OCI-LY3 (cell line): ENCODE data around the gene NSDHL.

ENCODE experiments used
- H2AFZ ChIP-seq: fragments of 200-600, 300-600 bp; shearing (Covaris generic); 2 replicates; pipeline ENCODE4 v1.6.0; 2014; ENCODE audit warnings: antibody characterized with exemption, low read depth, low read length
- H3K27ac ChIP-seq: fragments of 200-600, 300-600 bp; sonication (generic); 2 replicates; pipeline ENCODE4 v1.5.1; 2014; ENCODE audit warnings: mild to moderate bottlenecking, low read length, moderate library complexity, mixed read lengths
- H3K27me3 ChIP-seq: fragments of 200-600, 300-600 bp; sonication (generic); 2 replicates; pipeline ENCODE4 v1.6.1; 2014; ENCODE audit warnings: low read depth, low read length, mixed read lengths
- H3K36me3 ChIP-seq: fragments of 200-600, 300-600 bp; sonication (generic); replicated peaks from 2 replicates; pipeline ENCODE3; 2014; ENCODE audit warnings: low read depth, low read length, mixed read lengths
- H3K4me1 ChIP-seq: fragments of 300-600, 200-600 bp; sonication (generic); 2 replicates; pipeline ENCODE4 v1.6.1; 2014; ENCODE audit warnings: low read length, mixed read lengths
- H3K4me2 ChIP-seq: fragments of 200-600, 300-600 bp; sonication (generic); 2 replicates; pipeline ENCODE4 v1.6.1; 2014; ENCODE audit warnings: low read length, mixed read lengths
- H3K4me3 ChIP-seq: fragments of 300-600, 200-600 bp; sonication (generic); 2 replicates; pipeline ENCODE4 v1.5.1; 2014; ENCODE audit warnings: antibody characterized with exemption, mild to moderate bottlenecking, low read length, moderate library complexity
- H3K79me2 ChIP-seq: fragments of 300-600, 200-600 bp; shearing (Covaris generic); 2 replicates; pipeline ENCODE4 v1.6.1; 2014; ENCODE audit warnings: mild to moderate bottlenecking, low read length, mixed read lengths
- H3K9ac ChIP-seq: fragments of 300-600, 200-600 bp; shearing (Covaris generic); 2 replicates; pipeline ENCODE4 v1.6.0; 2014; ENCODE audit warnings: mild to moderate bottlenecking, low read length, moderate library complexity
- H3K9me3 ChIP-seq: fragments of 200-600, 300-600 bp; shearing (Covaris generic); 2 replicates; pipeline ENCODE4 v1.6.1; 2014; ENCODE audit warnings: low read length, mixed read lengths; ENCODE audit not compliant: insufficient read depth
- H4K20me1 ChIP-seq: fragments of 200-600, 300-600 bp; sonication (generic); 2 replicates; pipeline ENCODE4 v1.6.1; 2016; ENCODE audit warnings: low read length, mixed read lengths; ENCODE audit not compliant: insufficient read depth
- EZH2phosphoT487 ChIP-seq: fragments of 200-600 bp; shearing (Covaris generic); IDR thresholded peaks from 2 replicates; pipeline ENCODE4 v1.6.1; 2018; ENCODE audit warnings: antibody characterized with exemption, mixed run types, low read depth
- TF ChIP-seq, protein P1 (sequence below): fragments of 200-600, 300-600 bp; sonication (generic); IDR thresholded peaks from 2 replicates; pipeline ENCODE4 v1.5.1; 2014; ENCODE audit warnings: antibody characterized with exemption, low read length, low read depth

NSDHL gene

DNA sequence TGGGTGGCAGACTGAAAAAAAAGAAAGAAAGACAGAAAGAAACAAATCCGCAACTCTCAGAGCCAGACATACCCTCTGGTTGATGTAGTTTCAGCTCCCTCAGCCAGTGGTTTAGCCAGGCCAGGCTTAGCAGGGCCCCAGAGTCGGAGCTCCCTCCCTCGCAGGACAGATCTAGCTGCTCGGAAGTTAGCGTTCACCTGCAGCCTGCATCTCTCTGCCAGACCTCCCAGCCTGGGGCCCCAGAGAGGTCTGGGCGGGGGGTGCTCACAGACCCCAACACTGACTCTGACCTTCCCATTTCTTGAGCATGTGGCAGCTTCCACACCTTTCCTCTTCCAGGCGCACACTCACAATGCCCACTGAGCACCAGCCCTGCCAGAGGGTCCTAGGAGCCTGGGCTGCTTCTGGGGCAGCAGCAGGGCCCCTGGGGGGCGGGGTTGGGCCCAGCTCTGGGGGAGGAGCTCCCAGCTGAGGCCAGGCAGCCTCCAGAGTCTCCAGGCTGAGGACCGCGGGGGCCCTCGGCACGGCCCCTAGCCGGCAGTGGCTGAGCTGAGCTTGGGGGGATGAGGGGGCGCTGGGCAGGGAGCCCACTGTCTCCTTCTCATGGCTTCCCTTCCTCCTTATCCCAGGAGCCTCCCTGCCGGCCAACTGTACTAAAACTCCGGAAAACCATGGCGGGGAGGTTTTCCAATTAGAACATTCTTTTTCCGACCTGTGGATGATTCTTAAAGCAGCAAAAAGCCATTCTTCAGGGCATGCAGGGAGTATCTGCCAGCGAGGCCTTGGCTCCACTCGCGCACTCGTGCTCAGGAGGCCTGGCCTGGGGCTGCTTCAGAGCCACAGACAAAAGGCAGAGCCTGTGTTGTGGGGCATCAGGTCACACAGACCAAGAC, 62.4 kb downstream of the NSDHL start:
- Histone ChIP-seq H4K20me1 (no peaks in the 10 kb centered on the region), H3K9me3 (no peaks in the 10 kb centered on the region), H3K27me3 (peaks cover 21% of the 10 kb centered on the region), H3K4me2 (no peak overlapping the region), H2AFZ (no peak overlapping the region), H3K27ac (no peak overlapping the region), H3K36me3 (no peaks in the 10 kb centered on the region), H3K79me2 (no peaks in the 10 kb centered on the region), H3K9ac (no peak overlapping the region), H3K4me1 (no peaks in the 10 kb centered on the region), H3K4me3 (no peak overlapping the region)
- TF ChIP-seq EZH2phosphoT487: no peak
- TF ChIP-seq, protein P1, sequence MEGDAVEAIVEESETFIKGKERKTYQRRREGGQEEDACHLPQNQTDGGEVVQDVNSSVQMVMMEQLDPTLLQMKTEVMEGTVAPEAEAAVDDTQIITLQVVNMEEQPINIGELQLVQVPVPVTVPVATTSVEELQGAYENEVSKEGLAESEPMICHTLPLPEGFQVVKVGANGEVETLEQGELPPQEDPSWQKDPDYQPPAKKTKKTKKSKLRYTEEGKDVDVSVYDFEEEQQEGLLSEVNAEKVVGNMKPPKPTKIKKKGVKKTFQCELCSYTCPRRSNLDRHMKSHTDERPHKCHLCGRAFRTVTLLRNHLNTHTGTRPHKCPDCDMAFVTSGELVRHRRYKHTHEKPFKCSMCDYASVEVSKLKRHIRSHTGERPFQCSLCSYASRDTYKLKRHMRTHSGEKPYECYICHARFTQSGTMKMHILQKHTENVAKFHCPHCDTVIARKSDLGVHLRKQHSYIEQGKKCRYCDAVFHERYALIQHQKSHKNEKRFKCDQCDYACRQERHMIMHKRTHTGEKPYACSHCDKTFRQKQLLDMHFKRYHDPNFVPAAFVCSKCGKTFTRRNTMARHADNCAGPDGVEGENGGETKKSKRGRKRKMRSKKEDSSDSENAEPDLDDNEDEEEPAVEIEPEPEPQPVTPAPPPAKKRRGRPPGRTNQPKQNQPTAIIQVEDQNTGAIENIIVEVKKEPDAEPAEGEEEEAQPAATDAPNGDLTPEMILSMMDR: no peak

DNA sequence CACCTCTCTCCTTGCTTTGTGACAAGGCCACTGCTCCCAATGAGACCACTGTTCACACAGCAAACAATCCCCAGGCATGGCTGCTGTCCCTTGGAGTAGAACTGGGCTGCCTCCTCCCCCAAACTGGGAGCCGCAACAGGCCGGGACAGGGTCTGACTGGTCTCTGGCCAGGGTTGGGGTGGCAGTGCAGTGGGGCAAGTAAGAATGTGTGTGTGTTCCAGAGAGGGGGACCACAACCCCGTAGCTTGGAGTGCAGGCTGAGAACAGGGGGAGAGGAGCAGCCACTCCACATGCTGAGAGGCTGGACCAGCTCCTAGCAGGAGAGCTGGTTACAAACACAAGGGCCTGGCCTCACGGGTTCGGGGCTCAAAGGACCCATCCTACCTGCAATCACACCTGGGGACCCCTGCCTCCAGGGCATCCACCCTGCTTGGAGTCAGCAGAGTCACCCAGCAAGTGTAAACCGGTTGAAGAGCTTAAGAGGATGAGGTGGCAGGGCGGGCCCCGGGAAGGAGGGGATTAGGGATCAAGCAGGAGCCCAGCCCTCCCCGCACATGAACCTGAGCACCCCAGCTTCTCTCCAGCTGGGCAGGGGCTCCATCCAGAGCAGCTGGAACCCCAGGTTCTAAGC, 63.2 kb downstream of the NSDHL start:
- no peak overlapping the region for H3K9ac ChIP-seq
- H3K4me2 ChIP-seq: no peak overlapping the region
- no peaks in the 10 kb centered on the region for H3K9me3 ChIP-seq
- H3K27ac ChIP-seq: no peak overlapping the region
- no peaks in the 10 kb centered on the region for H3K4me1 ChIP-seq
- H3K27me3 ChIP-seq: peaks cover 21% of the 10 kb centered on the region
- no peaks in the 10 kb centered on the region for H3K36me3 ChIP-seq
- no peak overlapping the region for H2AFZ ChIP-seq
- H3K79me2 ChIP-seq: no peaks in the 10 kb centered on the region
- no peaks in the 10 kb centered on the region for H4K20me1 ChIP-seq
- TF ChIP-seq, protein P1: no peak
- no peak for TF ChIP-seq EZH2phosphoT487
- H3K4me3 ChIP-seq: no peak overlapping the region

DNA sequence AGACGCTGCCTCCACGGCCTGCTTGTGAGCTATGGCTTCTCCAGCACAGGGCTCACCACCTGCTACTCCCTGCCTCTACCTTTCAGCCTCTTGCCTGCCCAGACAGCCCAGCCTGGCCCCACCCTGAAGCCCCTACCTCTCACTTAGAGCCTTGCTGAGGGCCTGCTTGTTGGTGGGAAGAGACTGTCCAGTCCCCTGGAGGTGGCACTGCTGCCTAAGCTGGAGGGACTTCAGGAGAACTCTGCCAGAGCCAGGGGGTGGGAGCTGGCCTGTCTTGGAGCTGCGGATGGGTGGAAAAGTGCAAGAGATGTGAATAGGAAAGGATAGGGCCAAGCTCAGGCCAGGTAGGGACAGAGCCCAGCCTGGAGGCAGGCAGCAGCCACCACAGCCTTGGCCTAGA, 64.3 kb downstream of the NSDHL start:
- no peaks in the 10 kb centered on the region for H4K20me1 ChIP-seq
- no peak overlapping the region for H2AFZ ChIP-seq
- no peaks in the 10 kb centered on the region for H3K9me3 ChIP-seq
- H3K27me3 ChIP-seq: peaks cover 21% of the 10 kb centered on the region
- H3K27ac ChIP-seq: no peak overlapping the region
- H3K4me1 ChIP-seq: no peaks in the 10 kb centered on the region
- TF ChIP-seq, protein P1: no peak
- no peaks in the 10 kb centered on the region for H3K79me2 ChIP-seq
- no peak overlapping the region for H3K9ac ChIP-seq
- no peaks in the 10 kb centered on the region for H3K36me3 ChIP-seq
- no peak overlapping the region for H3K4me2 ChIP-seq
- H3K4me3 ChIP-seq: no peak overlapping the region

DNA sequence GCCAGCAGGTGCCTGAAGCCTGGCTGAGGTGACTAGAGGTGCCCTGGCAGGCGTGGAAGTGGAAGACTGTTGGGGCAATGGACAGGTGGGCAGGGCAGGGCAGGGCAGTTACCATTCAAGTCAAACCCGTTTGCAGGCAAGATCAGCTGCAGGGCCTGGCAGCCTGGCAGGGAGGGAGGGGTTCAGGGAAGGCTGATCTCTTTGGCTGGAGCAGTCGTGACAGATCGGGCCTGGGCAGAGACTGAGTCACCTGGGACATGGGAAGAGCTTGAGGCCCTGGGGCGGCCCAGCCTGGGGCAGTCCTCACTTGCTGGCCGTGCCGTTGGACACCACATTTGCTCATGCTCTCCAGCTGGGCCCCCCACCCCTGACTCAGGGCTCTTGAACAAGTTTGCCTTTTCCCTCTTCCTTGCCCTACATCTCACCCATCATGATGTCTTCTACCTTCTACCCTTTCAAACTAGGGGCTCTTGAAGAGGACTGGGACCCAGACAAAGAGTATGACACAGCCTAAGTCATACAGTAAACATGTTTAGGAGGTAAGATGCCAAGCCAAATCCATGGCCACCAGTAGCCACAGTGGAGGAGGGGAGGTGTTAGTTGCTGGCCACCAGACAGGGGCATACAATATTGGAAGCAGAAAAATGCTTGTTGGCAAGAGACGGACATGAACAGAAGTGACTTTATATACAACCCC, 65.0 kb downstream of the NSDHL start:
- no peaks in the 10 kb centered on the region for H3K79me2 ChIP-seq
- H2AFZ ChIP-seq: no peak overlapping the region
- H3K27ac ChIP-seq: no peak overlapping the region
- no peak overlapping the region for H3K4me3 ChIP-seq
- H3K4me2 ChIP-seq: no peak overlapping the region
- H4K20me1 ChIP-seq: no peaks in the 10 kb centered on the region
- H3K9ac ChIP-seq: no peak overlapping the region
- peaks cover 16% of the 10 kb centered on the region for H3K27me3 ChIP-seq
- TF ChIP-seq, protein P1: no peak
- no peak for TF ChIP-seq EZH2phosphoT487
- no peaks in the 10 kb centered on the region for H3K9me3 ChIP-seq
- H3K4me1 ChIP-seq: no peaks in the 10 kb centered on the region
- H3K36me3 ChIP-seq: no peaks in the 10 kb centered on the region
